AG08395 (cell line): ENCODE results near the gene IL1RL2.

ENCODE experiments used
- DNase-seq: peaks from one replicate; pipeline ENCODE4 v3.0.0; 2012; ENCODE audit warnings: mixed read lengths, low spot score

IL1RL2 gene

GRCh38 chr2:102194609-102195268, 7.9 kb downstream of the IL1RL2 start:
- no peak for DNase-seq

- no peak for DNase-seq
Observed at GRCh38 chr2:102197389-102198137, 10.7 kb downstream of the IL1RL2 start.

GRCh38 chr2:102200539-102200938, 13.7 kb downstream of the IL1RL2 start:
- DNase-seq: no peak

- DNase-seq: no peak
Observed at GRCh38 chr2:102204638-102205037, 17.8 kb downstream of the IL1RL2 start.

GRCh38 chr2:102206666-102207341, 20.0 kb downstream of the IL1RL2 start:
- no peak for DNase-seq

GRCh38 chr2:102208774-102209173, 22.0 kb downstream of the IL1RL2 start:
- no peak for DNase-seq

GRCh38 chr2:102209474-102209873, 22.7 kb downstream of the IL1RL2 start:
- no peak for DNase-seq

- DNase-seq: no peak
Observed at GRCh38 chr2:102217032-102217431, 30.2 kb downstream of the IL1RL2 start.

- no peak for DNase-seq
Observed at GRCh38 chr2:102224824-102225739, 38.3 kb downstream of the IL1RL2 start.

- no peak for DNase-seq
Observed at GRCh38 chr2:102226171-102226570, 39.3 kb downstream of the IL1RL2 start.

GRCh38 chr2:102226612-102227391, 40.0 kb downstream of the IL1RL2 start:
- no peak for DNase-seq

- DNase-seq: no peak
Observed at GRCh38 chr2:102229141-102229769, 42.4 kb downstream of the IL1RL2 start.

- DNase-seq: no peak
Observed at GRCh38 chr2:102230410-102230909, 43.6 kb downstream of the IL1RL2 start.

GRCh38 chr2:102233132-102233884, 46.5 kb downstream of the IL1RL2 start:
- no peak for DNase-seq

- DNase-seq: no peak
Observed at GRCh38 chr2:102235042-102235473, 48.2 kb downstream of the IL1RL2 start.

GRCh38 chr2:102235491-102235890, 48.7 kb downstream of the IL1RL2 start:
- DNase-seq: no peak

- DNase-seq: no peak
Observed at GRCh38 chr2:102236132-102236531, 49.3 kb downstream of the IL1RL2 start.

GRCh38 chr2:102237176-102237575, 50.4 kb downstream of the IL1RL2 start:
- no peak for DNase-seq

GRCh38 chr2:102238039-102238756, 51.4 kb downstream of the IL1RL2 start:
- no peak for DNase-seq
